Activated T-helper 9 cell treated with anti-CD3 and anti-CD28 coated beads, Interleukin-2, amount 50 U/mL, for 16 hours (primary cell): ENCODE data around the gene NBEA.

Experiments
- DNase-seq: peaks from one replicate; pipeline ENCODE4 v3.0.0-alpha.2; 2020; ENCODE audit warnings: low read depth

NBEA gene

GRCh38 chr13:35512271-35512920, 570.3 kb downstream of the NBEA start:
- DNase-seq = no peak

GRCh38 chr13:35514061-35514477, 572.0 kb downstream of the NBEA start:
- no peak for DNase-seq

- DNase-seq = no peak
Observed at GRCh38 chr13:35514801-35515502, 572.9 kb downstream of the NBEA start.

GRCh38 chr13:35518337-35518946, 576.4 kb downstream of the NBEA start:
- DNase-seq = no peak

DNA sequence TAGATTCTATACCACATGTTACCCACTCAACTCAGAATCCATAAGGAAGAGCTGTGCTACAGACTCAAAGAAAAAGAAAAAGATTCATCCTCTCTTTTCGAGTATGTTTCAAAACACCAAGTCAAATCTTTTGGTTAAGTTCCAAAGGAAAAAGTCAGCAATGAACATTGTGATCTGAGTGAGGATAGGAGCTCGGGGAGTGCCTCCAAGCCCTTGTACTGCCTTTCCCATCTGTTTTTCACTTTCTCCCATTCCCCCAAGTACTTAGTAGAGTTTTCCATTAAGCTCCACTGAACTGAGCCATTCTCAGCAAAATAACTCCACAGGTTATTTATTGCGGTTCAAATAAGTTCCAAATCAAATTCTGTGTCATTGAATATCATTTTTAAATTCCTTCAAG, 582.1 kb downstream of the NBEA start:
- DNase-seq = no peak

GRCh38 chr13:35526577-35526976, 584.5 kb downstream of the NBEA start:
- DNase-seq = no peak

DNA sequence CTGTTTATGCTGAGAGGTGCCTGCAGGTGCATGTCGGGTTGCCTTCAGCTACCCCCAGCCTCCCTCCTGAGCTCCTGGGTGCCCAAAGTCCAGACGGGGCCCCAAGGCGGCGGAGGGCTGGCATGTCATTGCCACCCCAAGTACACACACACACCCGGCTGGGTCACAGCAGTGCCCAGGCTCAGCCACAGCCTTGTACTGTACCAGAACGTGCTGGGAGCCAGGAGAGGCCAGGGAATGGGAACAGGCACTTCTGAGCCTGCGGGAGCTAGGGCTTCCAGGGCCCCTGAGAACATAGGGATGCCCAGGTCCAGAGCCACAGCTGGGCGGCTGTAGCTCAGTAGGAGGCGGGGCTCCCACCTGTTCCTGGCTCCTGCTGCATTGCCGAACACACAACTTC, 585.4 kb downstream of the NBEA start:
- DNase-seq = no peak

DNA sequence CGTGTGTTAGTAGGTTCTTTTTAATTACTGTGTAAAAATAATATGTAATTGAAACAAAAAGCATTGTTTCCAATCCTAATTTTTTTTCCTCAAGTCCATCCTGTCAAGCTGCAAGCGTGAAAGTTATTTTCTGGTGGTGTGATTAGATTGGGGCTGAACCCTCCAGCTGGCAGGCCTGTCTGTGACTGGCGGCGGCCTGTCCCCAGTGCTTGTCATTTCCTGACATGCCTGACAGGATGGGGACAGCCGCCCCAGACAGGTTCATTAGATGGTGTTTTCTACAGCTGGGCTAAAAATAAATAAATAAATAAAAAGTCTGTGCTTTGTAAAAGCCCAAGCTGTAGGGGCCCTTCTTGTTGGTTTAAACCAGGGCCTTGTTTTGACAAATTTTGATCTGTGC, 588.1 kb downstream of the NBEA start:
- no peak for DNase-seq

DNA sequence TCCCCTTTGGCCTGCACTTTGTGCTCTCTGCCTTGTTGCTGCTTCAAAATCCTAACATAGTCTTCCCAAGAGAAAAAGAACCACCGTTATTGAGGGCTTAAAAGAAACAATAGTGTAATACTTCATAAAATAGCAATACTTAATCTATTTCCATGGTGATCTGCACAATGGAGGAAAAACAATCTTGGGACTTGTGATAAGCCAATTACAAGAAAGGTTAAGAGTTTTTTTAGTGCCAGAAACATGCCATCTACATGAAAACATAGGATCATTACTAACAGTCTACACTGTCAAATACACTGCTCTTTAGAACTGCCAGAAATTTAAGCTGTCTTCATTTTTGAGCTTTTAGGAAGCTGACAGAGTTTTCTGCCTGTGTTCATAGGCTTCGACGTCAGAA, 588.5 kb downstream of the NBEA start:
- no peak for DNase-seq

GRCh38 chr13:35531526-35531925, 589.5 kb downstream of the NBEA start:
- DNase-seq = no peak

GRCh38 chr13:35534343-35534742, 592.3 kb downstream of the NBEA start:
- no peak for DNase-seq

GRCh38 chr13:35548790-35549189, 606.7 kb downstream of the NBEA start:
- DNase-seq = no peak

GRCh38 chr13:35549481-35549880, 607.4 kb downstream of the NBEA start:
- DNase-seq = no peak

DNA sequence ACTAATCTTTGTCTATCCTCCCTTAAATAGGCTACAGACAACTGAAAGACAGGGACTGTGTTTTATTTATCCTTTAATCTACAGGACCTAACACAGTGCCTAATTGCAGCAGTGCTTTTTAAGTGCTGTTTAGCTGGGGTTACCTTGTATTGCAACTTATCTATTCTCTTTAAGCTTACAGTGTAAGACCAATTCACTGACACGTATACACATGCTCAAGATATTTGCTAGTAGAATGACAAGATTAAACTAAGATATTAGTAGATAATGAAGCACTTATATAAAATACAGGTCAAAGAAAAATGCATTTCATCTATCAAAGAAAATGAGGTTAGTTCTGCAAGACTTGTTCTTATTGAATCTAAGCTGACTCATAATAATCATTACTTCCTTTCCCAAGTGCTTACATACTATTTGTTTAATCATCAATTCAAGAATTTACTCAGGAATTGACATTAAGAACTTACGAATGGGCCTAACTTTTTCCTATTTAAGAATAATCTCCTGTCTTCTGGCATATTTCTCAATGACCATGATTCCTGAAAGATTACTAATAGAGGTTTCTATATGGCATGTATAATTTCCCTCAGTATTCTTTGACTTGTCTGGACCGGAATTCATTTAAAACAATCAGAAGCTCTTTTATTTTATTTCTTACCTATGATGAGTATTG, 610.2 kb downstream of the NBEA start:
- DNase-seq = no peak

- no peak for DNase-seq
Observed at GRCh38 chr13:35554972-35555623, 613.0 kb downstream of the NBEA start.

DNA sequence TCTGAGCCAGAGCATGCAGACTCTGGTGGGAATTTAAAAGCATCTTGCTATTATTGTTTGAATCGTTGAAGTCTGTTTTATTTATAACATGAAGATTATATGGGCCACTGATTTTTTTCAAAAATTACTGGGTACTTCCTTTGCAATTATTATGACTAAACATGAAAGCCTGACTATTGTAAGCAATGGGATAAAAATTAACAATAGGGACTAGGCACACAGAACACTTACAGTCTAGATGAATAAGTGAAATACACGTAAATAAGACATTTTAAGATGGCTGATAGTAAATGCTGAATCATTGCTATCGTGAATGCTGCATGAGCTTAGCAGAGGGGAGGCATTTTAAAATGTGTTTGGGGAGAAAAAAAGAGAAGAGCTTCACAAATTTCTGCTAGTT, 615.4 kb downstream of the NBEA start:
- no peak for DNase-seq

DNA sequence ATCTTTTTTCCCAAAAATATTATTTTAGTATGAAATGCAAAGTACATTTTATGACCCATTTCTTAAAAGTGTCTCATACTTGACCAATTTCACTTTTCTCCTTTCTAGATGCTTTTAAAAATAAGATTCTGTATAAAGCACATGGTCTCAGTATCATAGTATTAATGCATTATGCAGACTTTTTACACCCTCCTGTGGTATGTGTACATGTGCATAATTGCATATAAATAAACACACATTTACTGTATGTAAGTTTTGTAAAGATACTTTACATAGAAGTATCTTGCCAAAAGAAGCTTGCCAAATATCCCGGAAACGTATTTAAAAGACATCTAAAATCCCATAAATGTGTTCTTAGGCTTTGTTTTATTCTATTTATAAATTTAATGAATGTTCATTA, 619.5 kb downstream of the NBEA start:
- no peak for DNase-seq

DNA sequence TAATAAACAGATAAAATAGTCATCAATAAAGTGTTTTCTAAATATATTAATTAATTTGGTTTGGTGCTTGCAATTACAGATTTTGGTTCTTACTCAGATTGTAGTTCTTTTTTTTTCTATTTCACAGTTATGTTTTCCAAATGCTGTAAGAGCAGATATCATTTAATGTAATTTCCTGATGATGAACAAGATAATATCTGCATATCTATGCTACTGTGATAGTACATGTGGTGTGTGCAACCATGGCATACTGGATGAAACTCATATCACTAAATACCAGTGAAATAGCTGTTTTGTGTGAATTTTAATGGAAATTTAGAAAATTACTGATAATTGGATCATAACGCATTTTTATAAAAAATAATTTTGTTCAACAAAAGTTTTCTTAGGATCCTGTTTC, 623.2 kb downstream of the NBEA start:
- no peak for DNase-seq

GRCh38 chr13:35566340-35566739, 624.3 kb downstream of the NBEA start:
- DNase-seq = no peak

DNA sequence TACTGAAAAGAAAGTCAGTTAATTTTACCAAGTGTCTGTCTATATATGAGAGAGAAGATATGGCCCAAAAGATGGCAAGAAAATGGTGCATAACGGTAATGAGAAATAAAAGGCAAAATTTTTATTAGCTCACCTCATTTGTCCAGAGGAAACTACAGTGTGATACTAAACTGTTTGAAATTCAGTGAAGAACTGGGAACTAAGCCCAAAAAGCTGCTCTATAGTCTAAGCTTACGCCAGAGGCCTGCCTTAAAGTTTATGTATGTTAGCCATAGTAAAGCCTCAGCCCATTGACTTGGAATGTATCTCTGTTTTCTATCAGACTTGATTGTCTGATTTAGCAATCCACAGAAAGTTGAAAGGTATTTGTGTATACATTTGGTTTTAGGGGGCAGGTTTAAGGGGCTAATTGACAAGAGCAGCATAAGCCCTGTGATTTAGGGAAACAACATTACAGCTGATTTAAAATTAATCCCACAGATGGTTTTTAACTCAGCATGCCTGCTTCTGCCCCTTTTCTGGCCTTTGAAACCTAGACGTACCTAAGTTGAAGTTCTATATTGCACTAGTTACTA, 625.4 kb downstream of the NBEA start:
- DNase-seq = no peak

DNA sequence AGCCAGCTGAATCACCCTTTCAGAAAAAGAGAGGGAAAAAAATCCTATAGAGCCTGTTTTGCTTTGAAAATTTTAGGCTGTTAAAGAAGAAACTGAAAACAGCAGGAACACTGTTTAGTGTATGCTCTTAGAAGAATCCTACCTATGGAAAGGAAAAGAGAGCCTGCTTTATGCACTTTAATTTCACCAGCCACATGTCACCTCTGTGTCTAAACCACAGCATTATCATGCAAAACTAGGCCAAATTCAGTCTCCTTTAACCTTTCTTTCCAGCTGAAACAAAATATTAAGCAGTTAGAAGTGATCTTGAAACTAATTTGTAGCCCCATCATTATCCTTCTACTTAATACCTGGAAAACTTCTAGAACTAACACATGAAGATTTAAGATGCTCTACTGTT, 631.6 kb downstream of the NBEA start:
- no peak for DNase-seq

DNA sequence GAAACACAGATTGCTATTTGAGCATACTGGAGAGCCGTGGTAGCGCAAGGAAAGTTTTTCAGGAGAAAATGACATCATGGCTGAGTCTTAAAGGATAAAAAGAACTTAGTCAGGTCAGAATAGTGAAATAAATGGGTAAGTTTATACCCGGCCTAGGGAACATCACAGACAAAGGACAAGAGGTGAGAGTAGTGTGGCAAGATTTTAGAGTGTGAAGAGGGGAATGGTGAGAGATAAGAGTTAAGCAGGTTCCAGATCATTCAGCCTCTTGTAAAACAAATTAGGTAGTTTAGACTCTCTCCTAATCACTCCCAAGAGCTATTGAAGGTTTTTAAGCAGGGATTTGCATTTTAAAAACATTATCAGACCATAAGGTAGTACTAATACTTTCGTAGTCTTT, 650.4 kb downstream of the NBEA start:
- DNase-seq = no peak
